Effector memory CD8-positive, alpha-beta T cell (primary cell): ENCODE data around the gene LCN6.
"Not testable (repeated sequence)": the region's sequence is repeated elsewhere in the genome, so short reads cannot be mapped to it uniquely, and the experiment has no call there.

Source experiments
- ATAC-seq: fragments of 150-1000 bp; cut with Tn5 transposase; replicated peaks from 2 replicates; pipeline ENCODE4 v1.10.0; 2021; ENCODE audit warnings: mild to moderate bottlenecking, moderate library complexity
- DNase-seq, 3 experiments: peaks; one replicate each; pipeline ENCODE4 v3.0.0; 2021
- H3K27ac Mint-ChIP-seq, 2 donors: one replicate each; pipeline ENCODE4 v1.8.0; 2022; ENCODE audit warnings: mild to moderate bottlenecking in 2 of 2, mixed read lengths in 2 of 2, moderate library complexity in 2 of 2
- H3K27me3 Mint-ChIP-seq, 2 donors: one replicate each; pipeline ENCODE4 v1.8.0; 2022; ENCODE audit warnings: mixed read lengths in 2 of 2
- H3K36me3 Mint-ChIP-seq: one replicate; pipeline ENCODE4 v1.8.0; 2022; ENCODE audit warnings: mild to moderate bottlenecking, moderate library complexity, mixed read lengths; ENCODE audit not compliant: insufficient read depth
- H3K4me1 Mint-ChIP-seq, 2 donors: one replicate each; pipeline ENCODE4 v1.8.0; 2022; ENCODE audit warnings: low read depth in 2 of 2, mixed read lengths in 2 of 2
- H3K4me3 Mint-ChIP-seq, 2 donors: one replicate each; pipeline ENCODE4 v1.8.0; 2022; ENCODE audit warnings: mild to moderate bottlenecking in 2 of 2, mixed read lengths in 2 of 2, moderate library complexity in 2 of 2
- H3K9me3 Mint-ChIP-seq, 2 donors: one replicate each; pipeline ENCODE4 v1.8.0; 2022; ENCODE audit warnings: mixed read lengths in 2 of 2
- total RNA-seq, 9 experiments: gene quantifications; one replicate each; lab custom pipeline; 2026; lab: John Stamatoyannopoulos, UW

LCN6 gene
- total RNA-seq, result 0 reads per million in 9 experiments

- no peaks in the 10 kb centered on the region for H3K4me1 Mint-ChIP-seq
- no peak within 1 kb of the TSS for H3K4me3 Mint-ChIP-seq
- H3K9me3 Mint-ChIP-seq, result peaks cover 2 to 9% of the 10 kb centered on the region in 2 donors
- no peaks in the 10 kb centered on the region for H3K36me3 Mint-ChIP-seq
- DNase-seq (no peak), ATAC-seq (no peak)
- peaks cover 32 to 74% of the 10 kb centered on the region in 2 donors for H3K27me3 Mint-ChIP-seq
- no peak within 1 kb of the TSS for H3K27ac Mint-ChIP-seq
These were observed at the start of gene LCN6 for GRCh38 chr9:136748201-136748600. TSS of gene LCN6 (minus strand) at chr9:136748525. CDS start at chr9:136748483, 42 bp downstream.

GRCh38 chr9:136796775-136797347 lies 48.5 kb upstream of the LCN6 start:
- H3K4me1 Mint-ChIP-seq, result peaks cover 21 to 22% of the 10 kb centered on the region in 2 donors
- H3K36me3 Mint-ChIP-seq, H3K4me3 Mint-ChIP-seq: not testable (repeated sequence)

DNA sequence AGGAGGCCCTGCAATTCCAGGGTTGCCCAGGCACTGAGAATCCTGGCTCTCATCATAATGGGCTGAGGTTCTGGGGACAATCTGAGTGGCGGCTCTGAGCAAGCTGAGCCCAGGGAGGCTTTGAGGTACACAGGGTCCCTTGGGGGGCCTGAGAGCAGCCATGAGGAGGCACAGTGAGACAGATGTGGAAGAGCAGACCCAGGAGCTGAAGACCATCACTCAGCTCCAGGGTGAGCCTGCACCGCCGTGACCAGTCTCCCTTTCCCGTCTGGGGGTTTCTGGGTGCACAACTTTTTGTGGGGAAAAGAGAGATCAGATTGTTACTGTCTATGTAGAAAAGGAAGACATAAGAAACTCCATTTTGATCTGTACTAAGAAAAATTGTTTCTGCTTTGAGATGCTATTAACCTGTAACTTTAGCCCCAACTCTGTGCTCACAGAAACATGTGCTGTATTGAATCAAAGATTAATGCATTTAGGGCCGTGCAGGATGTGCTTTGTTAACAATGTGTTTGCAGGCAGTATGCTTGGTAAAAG lies 48.0 kb upstream of the LCN6 start, which contains the start of gene CCDC183:
CCDC183 (plus strand) TSS at position 101 of the 537 bp plus-strand sequence; CDS start at position 161, 60 bp downstream.
- Mint-ChIP-seq H3K9me3 (no peaks in the 10 kb centered on the region), H3K27ac (peak within 1 kb of the TSS; percentile 39 to 53), H3K4me1 (peaks cover 20 to 23% of the 10 kb centered on the region in 2 donors), H3K27me3 (peaks cover 0 to 6% of the 10 kb centered on the region in 2 donors), H3K36me3 (peaks cover 8% of the 10 kb centered on the region), H3K4me3 (no peak within 1 kb of the TSS)
- DNase-seq (no peak), ATAC-seq (no peak)

More at GRCh38 chr9:136796775-136797347, 48.5 kb upstream of the LCN6 start:
- ATAC-seq, H3K9me3 Mint-ChIP-seq, H3K27me3 Mint-ChIP-seq, DNase-seq: not testable (repeated sequence)
- H3K27ac Mint-ChIP-seq, result peak overlapping the region in 1 of 2 donors; percentile 53

DNA sequence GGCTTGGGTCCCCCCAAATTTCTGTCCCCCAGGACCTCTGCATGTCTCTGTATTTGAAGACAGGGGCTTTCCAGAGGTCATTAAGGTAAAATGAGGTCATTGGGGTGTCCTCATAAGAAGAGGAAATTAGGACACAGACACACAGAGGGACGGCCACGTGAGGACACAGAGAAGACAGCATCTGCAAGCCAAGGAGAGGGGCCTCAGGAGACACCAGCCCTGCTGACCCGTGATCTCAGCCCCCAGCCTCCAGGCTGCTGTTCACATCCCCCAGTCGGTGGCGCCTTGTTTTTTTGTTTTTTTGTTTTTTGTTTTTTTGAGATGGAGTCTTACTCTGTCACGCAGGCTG lies 46.6 kb upstream of the LCN6 start:
- no peak for DNase-seq
- H3K36me3 Mint-ChIP-seq, result peaks cover 10% of the 10 kb centered on the region
- peaks cover 12 to 14% of the 10 kb centered on the region in 2 donors for H3K4me1 Mint-ChIP-seq
- H3K27ac Mint-ChIP-seq, result no peak overlapping the region
- H3K9me3 Mint-ChIP-seq, result no peaks in the 10 kb centered on the region
- H3K27me3 Mint-ChIP-seq, result peaks cover 0 to 6% of the 10 kb centered on the region in 2 donors
- no peak overlapping the region for H3K4me3 Mint-ChIP-seq
- no peak for ATAC-seq

GRCh38 chr9:136794281-136794999 lies 46.1 kb upstream of the LCN6 start:
- Mint-ChIP-seq H3K9me3 (no peaks in the 10 kb centered on the region), H3K27me3 (peaks cover 0 to 6% of the 10 kb centered on the region in 2 donors), H3K4me1 (peaks cover 10 to 11% of the 10 kb centered on the region in 2 donors), H3K4me3 (no peak overlapping the region), H3K27ac (peak overlapping the region in 1 of 2 donors; percentile 49), H3K36me3 (peaks cover 14% of the 10 kb centered on the region)
- no peak for DNase-seq
- ATAC-seq, result no peak

DNA sequence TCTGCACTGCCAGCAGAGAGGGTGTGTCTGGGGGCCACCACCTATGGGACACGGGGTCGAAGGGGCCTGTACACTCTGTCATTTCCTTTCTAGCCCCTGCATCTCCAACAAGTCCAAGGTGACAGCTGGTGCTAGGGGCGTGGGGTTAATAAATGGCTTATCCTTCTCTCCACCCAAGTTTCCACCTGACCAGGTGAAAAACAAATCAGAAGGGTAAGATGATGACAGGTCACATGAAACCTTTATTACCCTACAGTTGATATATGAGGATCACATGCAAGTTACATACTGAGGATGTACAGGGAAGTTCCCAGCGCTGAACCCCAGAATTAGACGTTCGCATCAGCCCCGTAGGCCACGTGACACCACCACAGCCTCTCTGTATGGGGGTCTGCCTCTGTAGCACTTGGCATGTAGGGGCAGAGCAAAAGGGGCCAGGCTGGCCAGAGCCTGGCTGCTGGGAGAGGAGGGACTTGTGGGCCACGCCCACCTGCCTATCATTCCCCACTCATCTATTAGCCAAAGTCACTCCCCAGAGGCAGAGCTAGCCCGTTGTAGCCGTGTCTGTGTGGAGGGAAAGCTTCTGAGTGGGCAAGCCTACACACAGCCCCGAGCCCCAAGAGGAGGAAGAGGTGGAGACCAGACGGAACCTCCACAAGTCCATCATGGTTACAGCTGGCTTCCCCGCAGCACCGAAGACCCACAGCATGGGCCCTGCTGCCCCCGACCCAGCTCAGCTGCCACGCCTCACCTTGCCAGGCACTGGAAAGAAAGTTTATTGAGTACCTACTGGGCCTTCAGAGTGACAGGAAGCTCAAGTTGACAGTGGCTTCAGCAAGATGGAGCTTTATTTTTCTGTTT lies 45.0 kb upstream of the LCN6 start:
- H3K4me3 Mint-ChIP-seq, result peak overlapping the region in 1 of 2 donors; percentile 7
- peaks cover 14% of the 10 kb centered on the region for H3K36me3 Mint-ChIP-seq
- H3K4me1 Mint-ChIP-seq, result peaks cover 11% of the 10 kb centered on the region in 2 donors
- H3K27me3 Mint-ChIP-seq, result peaks cover 0 to 6% of the 10 kb centered on the region in 2 donors
- no peaks in the 10 kb centered on the region for H3K9me3 Mint-ChIP-seq
- H3K27ac Mint-ChIP-seq, result peak overlapping the region in 1 of 2 donors; percentile 23
- ATAC-seq, result no peak
- DNase-seq, result no peak

- DNase-seq (no peak), ATAC-seq (no peak)
- Mint-ChIP-seq H3K36me3 (peaks cover 14% of the 10 kb centered on the region), H3K9me3 (no peaks in the 10 kb centered on the region), H3K4me1 (peaks cover 16 to 19% of the 10 kb centered on the region in 2 donors), H3K4me3 (peak overlapping the region in 1 of 2 donors; percentile 83), H3K27me3 (peaks cover 0 to 3% of the 10 kb centered on the region in 2 donors), H3K27ac (peak overlapping the region in 1 of 2 donors; percentile 88)
These were observed 44.2 kb upstream of the LCN6 start for GRCh38 chr9:136792321-136793085.

DNA sequence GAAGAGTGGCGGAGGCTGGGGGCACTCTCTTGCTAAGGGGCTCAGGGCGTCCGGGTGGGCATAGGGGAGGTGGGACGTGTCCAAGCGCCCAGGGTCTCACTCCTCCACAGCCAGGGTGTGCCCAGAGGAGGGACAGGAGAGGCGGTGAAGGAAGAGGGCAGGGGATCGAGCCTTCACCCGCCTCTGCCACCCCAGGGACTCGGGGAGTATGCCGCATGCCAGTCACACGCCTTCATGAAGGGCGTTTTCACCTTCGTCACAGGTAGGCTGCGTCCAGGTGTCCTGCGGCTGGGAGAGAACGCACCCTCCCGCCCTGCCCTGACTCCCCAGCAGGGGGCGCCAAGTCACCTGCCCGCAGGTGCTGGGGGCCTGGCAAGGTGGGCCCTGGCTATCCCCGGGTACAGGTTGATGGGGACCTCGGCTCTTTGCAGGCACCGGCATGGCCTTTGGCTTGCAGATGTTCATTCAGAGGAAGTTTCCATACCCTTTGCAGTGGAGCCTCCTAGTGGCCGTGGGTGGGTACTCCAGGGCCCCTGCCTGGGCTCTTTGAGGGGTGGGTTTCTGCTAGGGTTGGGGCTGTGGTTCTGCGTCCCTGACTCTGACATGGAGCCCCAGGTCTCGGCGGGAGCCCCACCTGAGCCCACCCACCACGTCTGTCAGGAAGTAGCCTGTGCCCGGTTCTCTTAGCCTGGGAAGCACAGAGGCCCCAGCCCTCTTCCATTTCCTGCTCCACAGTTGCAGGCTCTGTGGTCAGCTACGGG lies 43.4 kb upstream of the LCN6 start:
- H3K27me3 Mint-ChIP-seq, result peaks cover 0 to 6% of the 10 kb centered on the region in 2 donors
- peak; percentile 29 for ATAC-seq
- H3K36me3 Mint-ChIP-seq, result peaks cover 14% of the 10 kb centered on the region

DNA sequence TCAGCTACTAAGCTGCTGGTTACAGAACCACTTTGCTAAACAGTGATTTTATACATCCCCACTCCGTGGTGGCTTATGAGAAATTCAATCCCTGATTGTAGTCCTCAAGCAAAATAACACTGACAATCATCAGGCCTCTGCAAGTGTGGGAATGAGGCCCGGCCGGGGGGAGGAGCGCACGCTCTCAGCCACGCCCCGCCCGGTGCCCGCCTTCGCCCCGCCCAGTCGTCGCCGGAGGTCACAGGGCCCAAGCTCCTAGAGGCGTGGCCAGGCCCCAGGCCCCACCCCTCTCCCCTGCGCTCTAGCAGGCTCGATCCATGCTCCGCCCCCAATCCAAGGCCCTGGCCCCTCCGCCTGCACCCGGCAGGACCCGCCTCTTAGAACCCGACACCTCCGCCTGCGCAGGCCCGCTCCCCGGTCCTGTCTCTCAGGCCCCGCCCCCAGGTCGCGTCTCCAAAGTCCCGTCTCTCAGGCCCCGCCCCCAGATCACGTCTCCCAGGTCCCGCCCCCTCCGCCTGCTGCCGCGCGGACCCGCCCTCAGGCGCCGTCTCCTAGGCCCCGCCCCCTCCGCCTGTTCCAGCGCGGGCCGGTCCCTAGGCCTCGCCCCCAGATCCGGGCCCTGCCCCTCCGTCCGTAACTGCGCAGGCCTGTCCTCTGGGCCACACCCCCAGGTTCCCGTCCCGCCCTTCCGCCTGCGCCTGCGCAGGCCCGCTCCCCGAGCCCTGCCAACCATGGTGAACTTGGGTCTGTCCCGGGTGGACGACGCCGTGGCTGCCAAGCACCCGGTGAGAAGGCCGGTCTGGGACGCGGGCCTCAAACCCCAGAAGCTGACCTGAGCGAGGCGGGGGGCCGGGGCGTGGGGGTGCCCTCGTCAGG lies 42.6 kb upstream of the LCN6 start, which contains the start of gene TMEM141:
TMEM141 (plus strand) TSS at position 705 of the 876 bp plus-strand sequence; CDS start at position 732, 27 bp downstream.
- DNase-seq (peak; percentile 99 to 100 (median 99)), ATAC-seq (peak; percentile 84)
- Mint-ChIP-seq H3K27me3 (peaks cover 0 to 11% of the 10 kb centered on the region in 2 donors), H3K4me3 (peak within 1 kb of the TSS; percentile 81 to 83), H3K4me1 (peaks cover 14 to 20% of the 10 kb centered on the region in 2 donors), H3K27ac (peak within 1 kb of the TSS; percentile 81 to 88), H3K36me3 (peaks cover 14% of the 10 kb centered on the region), H3K9me3 (no peaks in the 10 kb centered on the region)

More for the DNA sequence above, 43.4 kb upstream of the LCN6 start:
- Mint-ChIP-seq H3K9me3 (no peaks in the 10 kb centered on the region), H3K4me1 (peaks cover 17 to 20% of the 10 kb centered on the region in 2 donors), H3K27ac (peak overlapping the region; percentile 81 to 88), H3K4me3 (peak overlapping the region; percentile 81 to 83)
- DNase-seq, result peak; percentile 65 to 71 (median 66)

GRCh38 chr9:136789523-136789937 lies 41.2 kb upstream of the LCN6 start:
- ATAC-seq (no peak), DNase-seq (no peak)
- no peak overlapping the region for H3K27ac Mint-ChIP-seq
- H3K27me3 Mint-ChIP-seq, result peaks cover 0 to 19% of the 10 kb centered on the region in 2 donors
- H3K36me3 Mint-ChIP-seq, result peaks cover 14% of the 10 kb centered on the region
- H3K4me1 Mint-ChIP-seq, result peaks cover 14 to 23% of the 10 kb centered on the region in 2 donors
- H3K9me3 Mint-ChIP-seq, result no peaks in the 10 kb centered on the region
- H3K4me3 Mint-ChIP-seq, result no peak overlapping the region
